Spinal cord (tissue), 10 donors: Measurements from ENCODE around the gene GAS2L2. TPM values are rescaled to one million over a fixed set of nuclear protein-coding genes. Genes with fewer than 3 reads are reported as not detected.

Source experiments
- DNase-seq, 6 donors: peaks; one replicate each; pipeline versions ENCODE4 v3.0.0 to v3.0.0-alpha.2; 2013 to 2015; ENCODE audit warnings: low spot score in 6 of 6, low read depth in 4 of 6
- H3K27ac ChIP-seq: one replicate; pipeline ENCODE4 v1.5.1; 2013; ENCODE audit warnings: low read depth, low read length, control low read depth
- H3K27me3 ChIP-seq: one replicate; pipeline ENCODE4 v1.6.1; 2013; ENCODE audit warnings: low read length; ENCODE audit not compliant: control insufficient read depth, insufficient read depth
- H3K36me3 ChIP-seq: one replicate; pipeline ENCODE4 v1.6.1; 2013; ENCODE audit warnings: low read length; ENCODE audit not compliant: control insufficient read depth, insufficient read depth
- H3K4me1 ChIP-seq: one replicate; pipeline ENCODE4 v1.6.1; 2013; ENCODE audit warnings: low read length; ENCODE audit not compliant: control insufficient read depth, insufficient read depth
- H3K4me3 ChIP-seq: one replicate; pipeline ENCODE4 v1.5.1; 2013; ENCODE audit warnings: low read depth, low read length, control low read depth
- H3K9me3 ChIP-seq: one replicate; pipeline ENCODE4 v1.6.1; 2013; ENCODE audit warnings: low read length; ENCODE audit not compliant: control insufficient read depth, insufficient read depth
- whole genome bisulfite sequencing: methylation state at CpG from one replicate; pipeline ENCODE4 v1.1.5; 2013; ENCODE audit warnings: missing lambda C conversion rate; ENCODE audit not compliant: insufficient coverage; 5-methylcytosine and 5-hydroxymethylcytosine counted together
- polyA plus RNA-seq, 2 donors: library from polyadenylated mRNA; unstranded; fragments of 120-200 nt; gene quantifications; one replicate each; pipeline ENCODE4 v1.2.1, GENCODE V29; 2013; ENCODE audit not compliant: insufficient read length in 2 of 2
- total RNA-seq, 2 donors: library from RNA; depleted of rRNA in 1 of 2; stranded (reverse); fragments of 120-200 nt in 1 of 2; fragments of >200 nt in 1 of 2; gene quantifications; one replicate each; pipeline versions ENCODE4 v1.2.3 to v1.2.4, GENCODE V29; 2013 to 2014
- donor health status: healthy.

The GAS2L2 gene
- total and polyA plus RNA-seq, 4 donors, result 0.69 to 3.6 (median 3.2) TPM

- Histone ChIP-seq H3K36me3 (peaks cover 10% of the 10 kb centered on the region), H3K27ac (peak overlapping the region; percentile 85), H3K27me3 (no peaks in the 10 kb centered on the region), H3K4me1 (peaks cover 39% of the 10 kb centered on the region), H3K9me3 (no peaks in the 10 kb centered on the region), H3K4me3 (no peak overlapping the region)
- whole genome bisulfite sequencing, result 20% methylated on average over 1 of the region's 5 CpGs
- peak in 4 of 6 donors; percentile 54 to 91 (median 80) for DNase-seq
Measured at GRCh38 chr17:35774499-35774898, 21.5 kb upstream of the GAS2L2 start.

- Histone ChIP-seq H3K27me3 (no peaks in the 10 kb centered on the region), H3K27ac (peak overlapping the region; percentile 85), H3K4me3 (no peak overlapping the region), H3K9me3 (no peaks in the 10 kb centered on the region), H3K4me1 (peaks cover 39% of the 10 kb centered on the region), H3K36me3 (peaks cover 8% of the 10 kb centered on the region)
- DNase-seq, result peak in 1 of 6 donors; percentile 34
- 33% methylated on average over 7 of the region's 10 CpGs for WGBS
Measured at GRCh38 chr17:35773679-35774425, 20.8 kb upstream of the GAS2L2 start.

GRCh38 chr17:35773129-35773528 lies 20.1 kb upstream of the GAS2L2 start:
- WGBS, result 86% methylated on average over 20 of the region's 20 CpGs
- DNase-seq, result no peak
- H3K36me3 ChIP-seq, result peaks cover 5% of the 10 kb centered on the region
- peaks cover 39% of the 10 kb centered on the region for H3K4me1 ChIP-seq
- H3K4me3 ChIP-seq, result no peak overlapping the region
- H3K27ac ChIP-seq, result peak overlapping the region; percentile 85
- no peaks in the 10 kb centered on the region for H3K27me3 ChIP-seq
- no peaks in the 10 kb centered on the region for H3K9me3 ChIP-seq

GRCh38 chr17:35769895-35770486 lies 17.0 kb upstream of the GAS2L2 start:
- no peak overlapping the region for H3K27ac ChIP-seq
- H3K27me3 ChIP-seq, result no peaks in the 10 kb centered on the region
- peaks cover 14% of the 10 kb centered on the region for H3K36me3 ChIP-seq
- DNase-seq, result no peak
- 93% methylated on average over 48 of the region's 48 CpGs for WGBS
- no peak overlapping the region for H3K4me3 ChIP-seq
- no peaks in the 10 kb centered on the region for H3K9me3 ChIP-seq
- H3K4me1 ChIP-seq, result peaks cover 47% of the 10 kb centered on the region

GRCh38 chr17:35768797-35769196 lies 15.8 kb upstream of the GAS2L2 start:
- H3K4me1 ChIP-seq, result peaks cover 45% of the 10 kb centered on the region
- no CpG with 5 or more reads among the region's 2 CpGs for WGBS
- H3K9me3 ChIP-seq, result no peaks in the 10 kb centered on the region
- no peaks in the 10 kb centered on the region for H3K27me3 ChIP-seq
- no peak overlapping the region for H3K27ac ChIP-seq
- no peak overlapping the region for H3K4me3 ChIP-seq
- DNase-seq, result no peak
- peaks cover 14% of the 10 kb centered on the region for H3K36me3 ChIP-seq

DNA sequence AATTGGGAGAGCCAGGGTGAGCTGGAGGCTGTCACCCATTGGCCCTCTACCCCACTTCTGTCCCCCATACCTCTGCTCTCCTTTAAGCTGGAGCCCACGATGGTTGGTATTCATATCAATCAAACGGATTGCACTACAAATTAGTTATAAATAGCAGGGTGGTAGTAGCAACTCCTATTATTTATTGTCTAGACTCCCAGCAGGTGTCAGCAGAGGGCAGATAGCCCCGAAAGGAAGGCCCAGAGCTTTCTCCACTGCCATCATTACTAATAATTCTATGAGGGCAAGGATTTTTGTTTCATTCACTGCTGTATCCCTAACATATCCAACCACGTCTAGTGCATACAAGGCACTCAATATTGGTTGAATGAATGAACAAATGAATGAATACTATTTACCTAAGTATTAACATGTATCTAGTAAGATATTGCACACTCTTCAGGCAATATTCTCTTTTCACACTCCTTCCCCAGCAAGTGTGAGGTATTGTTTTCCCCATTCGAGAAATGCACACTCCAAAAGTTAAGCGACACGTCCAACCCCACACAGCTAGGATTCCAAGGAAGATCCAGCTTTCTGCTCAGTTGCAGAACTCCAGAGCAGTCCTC lies 14.0 kb upstream of the GAS2L2 start:
- peak in 2 of 6 donors; percentile 50 to 58 for DNase-seq
- 80% methylated on average over 2 of the region's 7 CpGs for WGBS
- Histone ChIP-seq H3K4me1 (peaks cover 32% of the 10 kb centered on the region), H3K9me3 (no peaks in the 10 kb centered on the region), H3K27ac (no peak overlapping the region), H3K4me3 (no peak overlapping the region), H3K27me3 (no peaks in the 10 kb centered on the region), H3K36me3 (peaks cover 9% of the 10 kb centered on the region)

- Histone ChIP-seq H3K4me3 (no peak overlapping the region), H3K36me3 (peaks cover 9% of the 10 kb centered on the region), H3K9me3 (no peaks in the 10 kb centered on the region), H3K4me1 (peaks cover 32% of the 10 kb centered on the region), H3K27ac (no peak overlapping the region), H3K27me3 (no peaks in the 10 kb centered on the region)
- DNase-seq, result no peak
- 85% methylated on average over 23 of the region's 24 CpGs for WGBS
Measured at GRCh38 chr17:35766489-35766877, 13.4 kb upstream of the GAS2L2 start.

GRCh38 chr17:35765756-35766488 lies 12.9 kb upstream of the GAS2L2 start:
- H3K27me3 ChIP-seq, result no peaks in the 10 kb centered on the region
- H3K4me3 ChIP-seq, result no peak overlapping the region
- peaks cover 32% of the 10 kb centered on the region for H3K4me1 ChIP-seq
- H3K27ac ChIP-seq, result no peak overlapping the region
- peaks cover 9% of the 10 kb centered on the region for H3K36me3 ChIP-seq
- WGBS, result 52% methylated on average over 8 of the region's 8 CpGs
- no peak for DNase-seq
- no peaks in the 10 kb centered on the region for H3K9me3 ChIP-seq

GRCh38 chr17:35765086-35765710 lies 12.2 kb upstream of the GAS2L2 start:
- DNase-seq, result no peak
- Histone ChIP-seq H3K9me3 (no peaks in the 10 kb centered on the region), H3K27ac (no peak overlapping the region), H3K36me3 (peaks cover 9% of the 10 kb centered on the region), H3K27me3 (no peaks in the 10 kb centered on the region), H3K4me1 (peaks cover 32% of the 10 kb centered on the region), H3K4me3 (no peak overlapping the region)
- WGBS, result 64% methylated on average over 7 of the region's 11 CpGs
